Fibroblast of lung (primary cell): ENCODE data around the gene ART1.

Experiments
- EZH2 ChIP-seq: IDR thresholded peaks from 2 replicates; pipeline ENCODE4 v1.5.1; 2012; ENCODE audit warnings: low read length, control low read depth, mild to moderate bottlenecking; ENCODE audit errors: missing control alignments
- TF ChIP-seq, protein P1 (sequence below), 2 donors: IDR thresholded peaks in 1 of 2; conservative IDR thresholded peaks in 1 of 2; 1 replicate in 1 of 2; 2 replicates in 1 of 2; pipeline ENCODE4 v1.5.1; 2011 to 2012; ENCODE audit warnings: low read length in 2 of 2, control low read depth in 1 of 2, inconsistent platforms in 1 of 2, low read depth in 1 of 2, mild to moderate bottlenecking in 1 of 2

- TF ChIP-seq EZH2: no peak
- TF ChIP-seq, protein P1, sequence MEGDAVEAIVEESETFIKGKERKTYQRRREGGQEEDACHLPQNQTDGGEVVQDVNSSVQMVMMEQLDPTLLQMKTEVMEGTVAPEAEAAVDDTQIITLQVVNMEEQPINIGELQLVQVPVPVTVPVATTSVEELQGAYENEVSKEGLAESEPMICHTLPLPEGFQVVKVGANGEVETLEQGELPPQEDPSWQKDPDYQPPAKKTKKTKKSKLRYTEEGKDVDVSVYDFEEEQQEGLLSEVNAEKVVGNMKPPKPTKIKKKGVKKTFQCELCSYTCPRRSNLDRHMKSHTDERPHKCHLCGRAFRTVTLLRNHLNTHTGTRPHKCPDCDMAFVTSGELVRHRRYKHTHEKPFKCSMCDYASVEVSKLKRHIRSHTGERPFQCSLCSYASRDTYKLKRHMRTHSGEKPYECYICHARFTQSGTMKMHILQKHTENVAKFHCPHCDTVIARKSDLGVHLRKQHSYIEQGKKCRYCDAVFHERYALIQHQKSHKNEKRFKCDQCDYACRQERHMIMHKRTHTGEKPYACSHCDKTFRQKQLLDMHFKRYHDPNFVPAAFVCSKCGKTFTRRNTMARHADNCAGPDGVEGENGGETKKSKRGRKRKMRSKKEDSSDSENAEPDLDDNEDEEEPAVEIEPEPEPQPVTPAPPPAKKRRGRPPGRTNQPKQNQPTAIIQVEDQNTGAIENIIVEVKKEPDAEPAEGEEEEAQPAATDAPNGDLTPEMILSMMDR (conservative IDR thresholded peaks at IDR 0.05 in 1 of 2, IDR thresholded peaks at IDR 0.05 in 1 of 2; ENCODE audit: low read depth in 1 of 2, low read length in 2 of 2): no peak
These were observed 34.1 kb upstream of the ART1 start for GRCh38 chr11:3610846-3611245.
